Suprapubic skin (tissue), 4 donors: ENCODE data around the gene ERN2.

Experiments used
- POLR2A ChIP-seq, 2 donors: fragments of 450-650 bp; IDR thresholded peaks; one replicate each; pipeline ENCODE4 v1.6.1; 2017; ENCODE audit warnings: antibody characterized with exemption in 2 of 2, mild to moderate bottlenecking in 2 of 2, moderate library complexity in 2 of 2
- POLR2AphosphoS5 ChIP-seq, 3 donors: sonication (generic); formaldehyde crosslinking; IDR thresholded peaks; one replicate each; pipeline ENCODE4 v1.6.1; 2017; ENCODE audit warnings: antibody characterized with exemption in 3 of 3

DNA sequence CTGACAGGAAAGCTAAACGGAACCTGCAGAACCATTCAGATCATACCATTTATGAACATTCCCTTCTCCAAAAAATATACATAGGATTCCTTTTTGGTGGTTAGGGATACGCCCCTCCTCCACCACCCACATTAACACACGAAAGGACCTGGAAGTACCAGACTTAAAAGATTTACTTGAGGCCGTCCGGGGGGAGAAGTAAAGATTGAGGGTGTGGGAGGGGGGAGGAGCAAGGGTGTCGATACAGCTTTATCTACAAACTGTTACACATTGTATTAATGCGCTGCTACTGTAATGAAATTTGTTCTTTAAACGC is 72.4 kb downstream of the ERN2 start:
- no peak for TF ChIP-seq POLR2A (IDR thresholded peaks at IDR 0.05)
- TF ChIP-seq POLR2AphosphoS5 (IDR thresholded peaks at IDR 0.05): no peak
